ENCODE measurements around the gene SPAG5. TPM values are rescaled to one million over a fixed set of nuclear protein-coding genes. Genes with fewer than 3 reads are reported as not detected.

The SPAG5 gene
- total RNA-seq, 1 donor: 6.2 TPM

Other genes starting within 250 kb of the SPAG5 start
- gene POLDIP2, start 241.5 kb downstream of the SPAG5 start, total RNA-seq: 68.1 TPM
- not detected for gene SEBOX, start 233.8 kb downstream of the SPAG5 start, total RNA-seq
- gene VTN, start 228.7 kb downstream of the SPAG5 start, total RNA-seq: not detected
- 32.3 TPM for gene SARM1, start 227.3 kb downstream of the SPAG5 start, total RNA-seq
- gene SLC46A1, start 192.8 kb downstream of the SPAG5 start, total RNA-seq: 3.5 TPM
- gene SLC13A2, start 125.4 kb downstream of the SPAG5 start, total RNA-seq: not detected
- gene FOXN1, start 92.7 kb downstream of the SPAG5 start, total RNA-seq: not detected
- gene UNC119, start 46.4 kb downstream of the SPAG5 start, total RNA-seq: 12.1 TPM
- 71.6 TPM for gene PIGS, start 27.5 kb downstream of the SPAG5 start, total RNA-seq
- gene ALDOC, start 22.1 kb downstream of the SPAG5 start, total RNA-seq: 55.5 TPM
- 8.1 TPM for gene RSKR, start 15.2 kb upstream of the SPAG5 start, total RNA-seq
- 142 TPM for gene BLTP2, start 46.1 kb upstream of the SPAG5 start, total RNA-seq
- 56.3 TPM for gene SDF2, start 62.9 kb upstream of the SPAG5 start, total RNA-seq
- 61.9 TPM for gene SUPT6H, start 63.2 kb upstream of the SPAG5 start, total RNA-seq
- gene PROCA1, start 112.9 kb upstream of the SPAG5 start, total RNA-seq: 3.5 TPM
- gene RAB34, start 118.8 kb upstream of the SPAG5 start, total RNA-seq: 160 TPM
- gene RPL23A, start 121.0 kb upstream of the SPAG5 start, total RNA-seq: 745 TPM
- 1.1 TPM for gene TLCD1, start 127.2 kb upstream of the SPAG5 start, total RNA-seq
- 12.4 TPM for gene NEK8, start 129.8 kb upstream of the SPAG5 start, total RNA-seq
- 42.3 TPM for gene TRAF4, start 145.0 kb upstream of the SPAG5 start, total RNA-seq
- gene FAM222B, start 243.8 kb upstream of the SPAG5 start, total RNA-seq: 19.1 TPM

All from hematopoietic multipotent progenitor cell (in vitro differentiated cells).